Activated CD8-positive, alpha-beta T cell treated with anti-CD3 and anti-CD28 coated beads, Interleukin-2, amount 10 ng/mL, durations not matched to agents 7 days and 5 days (primary cell): ENCODE data around the gene GSTT2B. TPM values are rescaled to one million over a fixed set of nuclear protein-coding genes. Genes with fewer than 3 reads are reported as not detected.
"Not testable (repeated sequence)": the region's sequence is repeated elsewhere in the genome, so short reads cannot be mapped to it uniquely, and the experiment has no call there.

Experiments
- ATAC-seq: fragments of 150-1000 bp; cut with Tn5 transposase; one replicate; pipeline ENCODE4 v1.10.0; 2021; ENCODE audit warnings: moderate library complexity
- CTCF ChIA-PET: fragments of 350-600 bp; sonication (Branson Sonifier 250); formaldehyde crosslinking; loops from one replicate; lab custom pipeline; 2021; ENCODE audit warnings: antibody characterized with exemption; lab: Charles Lee
- POLR2A ChIA-PET: fragments of 350-600 bp; sonication (Branson Sonifier 250); formaldehyde crosslinking; loops from one replicate; lab custom pipeline; 2021; ENCODE audit warnings: antibody characterized with exemption; lab: Charles Lee
- DNase-seq: peaks from one replicate; pipeline ENCODE4 v3.0.0-alpha.2; 2020
- H3K27ac Mint-ChIP-seq: one replicate; pipeline ENCODE4 v1.8.0; 2021; ENCODE audit warnings: mild to moderate bottlenecking, mixed read lengths
- H3K27me3 Mint-ChIP-seq: one replicate; pipeline ENCODE4 v1.8.0; 2021; ENCODE audit warnings: low read depth, mixed read lengths
- H3K36me3 Mint-ChIP-seq: one replicate; pipeline ENCODE4 v1.8.0; 2021; ENCODE audit warnings: low read depth, mixed read lengths
- H3K4me1 Mint-ChIP-seq: one replicate; pipeline ENCODE4 v1.8.0; 2021; ENCODE audit warnings: low read depth, mixed read lengths
- H3K4me3 Mint-ChIP-seq: one replicate; pipeline ENCODE4 v1.8.0; 2021; ENCODE audit warnings: mild to moderate bottlenecking, mixed read lengths
- H3K9me3 Mint-ChIP-seq: one replicate; pipeline ENCODE4 v1.8.0; 2022; ENCODE audit warnings: mixed read lengths; ENCODE audit not compliant: insufficient read depth
- total RNA-seq, 2 experiments: library from RNA; stranded (reverse); gene quantifications; one replicate each; pipeline ENCODE4 v1.2.3, GENCODE V29; 2021

GSTT2B gene
- total RNA-seq, 2 experiments from 2014 or later, result not detected

DNA sequence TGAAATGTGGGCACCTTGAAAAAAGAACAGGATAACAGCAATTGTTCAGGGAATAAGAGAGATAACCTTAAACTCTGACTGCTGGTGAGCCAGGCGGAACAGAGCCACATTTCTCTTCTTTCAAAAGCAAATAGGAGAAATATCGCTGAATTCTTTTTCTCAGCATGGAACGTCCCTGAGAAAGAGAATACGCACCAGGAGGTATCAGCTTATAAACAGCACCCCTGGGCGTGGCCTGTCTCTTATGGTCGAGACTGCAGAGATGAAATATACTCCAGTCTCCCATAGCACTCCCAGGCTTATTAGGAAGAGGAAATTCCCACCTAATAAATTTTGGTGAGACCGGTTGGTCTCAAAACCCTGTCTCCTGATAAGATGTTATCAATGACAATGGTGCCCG lies 5.1 kb downstream of the GSTT2B start:
- H3K9me3 Mint-ChIP-seq, H3K27me3 Mint-ChIP-seq, DNase-seq, ATAC-seq, H3K36me3 Mint-ChIP-seq, H3K4me3 Mint-ChIP-seq, H3K4me1 Mint-ChIP-seq, H3K27ac Mint-ChIP-seq, POLR2A ChIA-PET: not testable (repeated sequence)
- CTCF ChIA-PET, result interaction anchor here (0.6 to 0.7 kb wide), 2 partner anchors 125 to 219 kb away, joined by 3 to 5 read pairs; no protein-coding TSS in a partner anchor

DNA sequence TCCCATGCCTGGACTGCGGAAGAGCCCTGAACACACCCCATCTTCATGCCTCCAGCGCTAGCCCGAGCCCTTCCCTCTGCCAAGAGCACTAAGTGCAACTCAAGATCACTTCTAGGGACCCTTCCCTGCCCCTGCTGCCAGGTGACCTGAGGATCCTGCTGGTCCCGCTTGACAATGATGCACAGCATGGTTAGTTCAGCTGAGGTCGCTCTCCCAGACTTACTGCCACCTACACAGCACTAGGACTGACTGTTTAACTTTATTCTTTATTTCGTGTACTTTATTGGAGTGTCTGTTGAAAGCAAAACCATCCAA lies 6.0 kb downstream of the GSTT2B start:
- H3K9me3 Mint-ChIP-seq, POLR2A ChIA-PET, H3K4me1 Mint-ChIP-seq, DNase-seq, CTCF ChIA-PET, H3K27ac Mint-ChIP-seq, H3K27me3 Mint-ChIP-seq, H3K4me3 Mint-ChIP-seq, ATAC-seq, H3K36me3 Mint-ChIP-seq: not testable (repeated sequence)

DNA sequence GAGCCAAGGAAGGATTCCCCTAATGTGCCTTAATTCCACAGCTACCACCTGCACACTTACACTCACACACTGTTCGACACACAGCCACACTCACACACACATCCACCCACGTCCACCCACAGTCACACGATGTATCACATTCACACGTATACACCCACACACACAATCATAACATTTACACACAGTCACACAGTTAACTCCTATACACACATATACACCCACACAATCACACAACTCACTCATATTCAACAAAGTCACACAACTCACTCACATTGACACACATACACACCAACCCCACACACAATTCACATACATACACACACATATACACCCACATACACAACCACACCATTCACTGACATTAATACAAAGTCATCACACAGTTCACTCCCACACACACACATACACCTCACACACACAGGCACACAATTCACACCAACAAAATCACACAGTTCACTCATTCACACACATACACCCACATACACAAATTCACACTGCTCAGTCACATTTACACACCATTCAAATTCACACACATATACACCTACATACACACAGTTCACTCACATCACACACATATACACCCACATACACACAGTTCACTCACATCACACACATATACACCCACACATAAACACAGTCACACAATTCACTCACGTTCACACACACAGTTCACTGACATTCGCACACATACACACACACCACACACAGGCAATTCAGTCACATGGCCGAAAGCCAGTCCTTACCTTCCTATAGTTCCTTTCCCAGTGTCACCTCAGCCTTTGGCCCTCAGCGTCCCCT lies 6.6 kb downstream of the GSTT2B start:
- ATAC-seq, H3K36me3 Mint-ChIP-seq, H3K9me3 Mint-ChIP-seq, CTCF ChIA-PET, H3K27me3 Mint-ChIP-seq, H3K4me3 Mint-ChIP-seq, H3K4me1 Mint-ChIP-seq, POLR2A ChIA-PET, DNase-seq, H3K27ac Mint-ChIP-seq: not testable (repeated sequence)

DNA sequence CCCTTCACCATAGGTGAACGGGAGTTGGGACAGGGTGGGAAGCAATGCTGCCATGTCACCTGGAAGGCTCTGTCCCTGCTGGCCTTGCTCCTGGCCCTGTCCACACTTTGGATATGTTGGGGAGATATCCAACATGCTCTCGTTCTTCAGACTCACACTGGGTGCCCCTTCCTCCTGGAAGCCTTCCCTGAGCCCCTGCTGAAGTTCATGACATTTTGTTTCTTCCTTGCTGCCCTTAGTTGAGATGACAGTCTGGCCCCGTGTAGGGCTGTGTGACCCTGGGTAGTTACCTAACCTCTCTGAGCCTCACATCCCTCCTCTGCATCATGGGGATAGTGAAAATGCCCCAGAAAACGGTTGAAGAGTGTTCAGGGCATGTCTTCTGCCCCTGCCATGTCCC lies 7.5 kb downstream of the GSTT2B start:
- POLR2A ChIA-PET, CTCF ChIA-PET, H3K36me3 Mint-ChIP-seq, H3K27ac Mint-ChIP-seq, H3K4me1 Mint-ChIP-seq, H3K9me3 Mint-ChIP-seq, H3K27me3 Mint-ChIP-seq, H3K4me3 Mint-ChIP-seq, DNase-seq, ATAC-seq: not testable (repeated sequence)

DNA sequence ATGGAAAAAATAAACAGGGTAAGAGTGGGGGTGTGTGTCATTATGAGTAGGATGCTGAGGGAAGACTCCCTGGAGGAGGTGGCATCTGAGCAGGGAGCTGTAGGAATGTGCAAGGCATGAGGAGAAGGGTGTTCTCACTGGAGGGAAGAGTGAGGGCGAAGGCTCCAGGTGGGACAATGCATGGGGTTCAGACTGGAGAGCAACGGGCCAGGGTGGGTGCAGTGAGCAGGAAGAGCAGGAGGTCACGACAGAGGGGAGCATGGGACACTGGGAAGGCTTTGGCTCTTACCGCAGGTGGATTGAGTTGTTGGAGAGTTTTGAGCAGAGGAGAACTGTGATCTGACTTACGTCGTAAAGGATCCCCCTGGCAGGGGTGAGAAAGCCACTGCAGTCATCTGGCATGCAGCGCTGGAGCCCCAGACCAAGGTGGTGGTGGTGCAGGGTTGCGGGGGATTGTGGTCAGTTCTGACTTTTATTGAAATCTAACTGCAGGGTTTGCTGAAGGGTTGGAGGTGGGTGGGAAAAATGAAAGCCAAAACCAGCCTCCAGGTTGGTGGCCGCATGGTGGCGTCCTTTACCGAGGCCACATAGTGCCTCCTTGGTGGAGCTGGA lies 8.1 kb downstream of the GSTT2B start:
- H3K27ac Mint-ChIP-seq, DNase-seq, ATAC-seq, H3K27me3 Mint-ChIP-seq, H3K36me3 Mint-ChIP-seq, H3K4me1 Mint-ChIP-seq, H3K9me3 Mint-ChIP-seq, CTCF ChIA-PET, H3K4me3 Mint-ChIP-seq, POLR2A ChIA-PET: not testable (repeated sequence)

DNA sequence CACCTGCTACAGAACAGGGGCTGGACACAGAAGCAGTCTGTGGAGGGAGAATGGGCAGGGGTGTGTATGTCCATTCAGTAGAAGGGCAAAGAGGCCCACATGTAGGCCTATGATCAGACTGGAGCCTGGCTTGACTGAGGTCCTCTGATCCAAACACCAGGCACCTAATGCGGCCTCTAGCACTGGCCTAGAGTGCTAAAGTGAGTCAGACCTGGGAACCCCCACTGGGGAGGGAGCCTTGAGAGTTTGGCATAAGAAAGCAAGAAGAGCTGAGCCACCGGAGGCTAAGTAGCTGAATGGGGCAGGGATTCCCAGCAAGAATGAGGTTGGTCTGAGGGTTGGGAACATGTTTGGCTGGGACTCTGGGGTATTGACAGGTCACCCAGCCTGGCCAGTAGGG lies 9.6 kb downstream of the GSTT2B start:
- H3K4me3 Mint-ChIP-seq, H3K4me1 Mint-ChIP-seq, DNase-seq, H3K36me3 Mint-ChIP-seq, H3K27me3 Mint-ChIP-seq, H3K9me3 Mint-ChIP-seq, H3K27ac Mint-ChIP-seq, ATAC-seq, CTCF ChIA-PET, POLR2A ChIA-PET: not testable (repeated sequence)

DNA sequence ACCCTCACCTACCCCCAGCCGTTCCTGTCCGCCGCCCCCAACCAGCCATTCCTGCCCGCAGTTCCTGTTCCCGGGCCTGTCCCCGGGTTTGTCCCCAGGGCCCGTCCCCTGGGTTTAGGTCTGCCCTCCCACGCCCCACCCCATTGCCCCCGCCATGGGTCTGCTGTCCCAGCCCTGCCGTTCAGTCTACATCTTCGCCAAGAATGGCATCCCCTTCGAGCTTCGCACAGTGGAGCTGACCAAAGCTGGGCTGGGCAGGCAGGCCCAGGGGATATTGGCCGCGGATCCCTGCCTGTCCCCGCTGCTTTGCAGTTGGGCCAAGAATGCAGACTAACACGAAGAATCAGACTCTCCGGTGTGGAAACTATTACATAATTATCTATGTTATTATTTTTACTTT lies 11.2 kb downstream of the GSTT2B start:
- H3K27ac Mint-ChIP-seq, POLR2A ChIA-PET, DNase-seq, H3K27me3 Mint-ChIP-seq, ATAC-seq, H3K4me3 Mint-ChIP-seq, H3K36me3 Mint-ChIP-seq, CTCF ChIA-PET, H3K4me1 Mint-ChIP-seq, H3K9me3 Mint-ChIP-seq: not testable (repeated sequence)

DNA sequence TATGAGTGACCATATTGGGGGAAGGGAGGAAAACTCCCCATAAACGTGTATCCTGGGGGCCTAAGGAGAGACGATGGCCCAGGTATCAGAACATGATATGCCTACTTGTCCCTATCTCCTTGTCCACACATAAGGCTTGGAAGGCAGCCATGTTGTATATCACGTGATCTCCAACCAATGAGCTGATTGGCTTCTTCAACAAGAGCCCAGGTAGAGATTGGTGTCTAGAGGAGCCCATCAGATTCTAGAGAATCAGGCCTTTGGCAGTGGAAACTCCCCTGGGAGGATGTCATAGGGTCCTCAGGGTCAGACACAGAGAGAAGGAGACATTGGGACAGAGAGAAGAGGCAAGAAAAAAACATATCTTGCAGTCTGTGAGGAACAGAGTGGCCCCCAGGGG lies 13.6 kb downstream of the GSTT2B start:
- H3K4me3 Mint-ChIP-seq, H3K27ac Mint-ChIP-seq: not testable (repeated sequence)

DNA sequence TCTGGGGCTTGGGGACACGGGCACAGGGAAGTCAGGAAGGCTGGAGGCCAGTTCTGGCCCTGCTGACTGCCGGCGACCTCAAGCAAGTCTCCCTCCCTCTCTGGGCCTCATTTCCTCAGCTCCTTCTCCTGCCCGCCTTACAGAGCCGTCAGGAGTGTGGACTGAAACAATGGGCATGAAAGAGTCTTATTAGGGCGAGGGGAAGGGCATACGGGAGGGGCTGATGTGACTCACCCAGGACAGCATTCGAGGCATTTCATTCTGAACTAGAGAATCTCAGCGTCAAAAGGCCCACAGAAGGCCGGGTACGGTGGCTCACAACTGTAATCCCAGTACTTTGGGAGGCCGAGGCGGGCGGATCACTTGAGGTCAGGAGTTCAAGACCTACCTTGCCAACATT lies 20.8 kb downstream of the GSTT2B start:
- H3K4me1 Mint-ChIP-seq, H3K27me3 Mint-ChIP-seq, H3K4me3 Mint-ChIP-seq, ATAC-seq, H3K27ac Mint-ChIP-seq, CTCF ChIA-PET, DNase-seq, H3K36me3 Mint-ChIP-seq, POLR2A ChIA-PET, H3K9me3 Mint-ChIP-seq: not testable (repeated sequence)

More for the DNA sequence above, 13.6 kb downstream of the GSTT2B start:
- POLR2A ChIA-PET, DNase-seq, H3K9me3 Mint-ChIP-seq, H3K36me3 Mint-ChIP-seq, CTCF ChIA-PET, H3K4me1 Mint-ChIP-seq, H3K27me3 Mint-ChIP-seq, ATAC-seq: not testable (repeated sequence)

DNA sequence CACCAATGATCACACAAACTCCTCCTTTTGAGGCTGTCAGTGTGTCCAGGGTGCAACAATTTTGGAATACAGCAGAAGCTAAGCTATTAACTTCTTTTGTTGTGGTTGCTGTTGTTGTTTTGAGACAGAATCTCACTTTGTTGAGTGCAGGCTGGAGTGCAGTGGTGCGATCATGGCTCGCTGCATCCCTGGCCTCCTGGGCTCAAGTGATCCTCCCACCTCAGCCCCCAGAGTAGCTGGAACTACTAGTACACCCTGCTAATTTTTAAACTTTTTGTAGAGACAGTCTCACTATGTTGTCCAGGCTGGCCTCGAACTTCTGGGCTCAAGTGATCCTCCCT lies 22.0 kb downstream of the GSTT2B start:
- Mint-ChIP-seq H3K27me3 (no peaks in the 10 kb centered on the region), H3K9me3 (no peaks in the 10 kb centered on the region), H3K27ac (no peak overlapping the region), H3K4me3 (no peak overlapping the region), H3K4me1 (no peaks in the 10 kb centered on the region), H3K36me3 (no peaks in the 10 kb centered on the region)
- DNase-seq, result no peak
- CTCF ChIA-PET, result no interaction called here
- no peak for ATAC-seq
- POLR2A ChIA-PET, result no interaction called here

DNA sequence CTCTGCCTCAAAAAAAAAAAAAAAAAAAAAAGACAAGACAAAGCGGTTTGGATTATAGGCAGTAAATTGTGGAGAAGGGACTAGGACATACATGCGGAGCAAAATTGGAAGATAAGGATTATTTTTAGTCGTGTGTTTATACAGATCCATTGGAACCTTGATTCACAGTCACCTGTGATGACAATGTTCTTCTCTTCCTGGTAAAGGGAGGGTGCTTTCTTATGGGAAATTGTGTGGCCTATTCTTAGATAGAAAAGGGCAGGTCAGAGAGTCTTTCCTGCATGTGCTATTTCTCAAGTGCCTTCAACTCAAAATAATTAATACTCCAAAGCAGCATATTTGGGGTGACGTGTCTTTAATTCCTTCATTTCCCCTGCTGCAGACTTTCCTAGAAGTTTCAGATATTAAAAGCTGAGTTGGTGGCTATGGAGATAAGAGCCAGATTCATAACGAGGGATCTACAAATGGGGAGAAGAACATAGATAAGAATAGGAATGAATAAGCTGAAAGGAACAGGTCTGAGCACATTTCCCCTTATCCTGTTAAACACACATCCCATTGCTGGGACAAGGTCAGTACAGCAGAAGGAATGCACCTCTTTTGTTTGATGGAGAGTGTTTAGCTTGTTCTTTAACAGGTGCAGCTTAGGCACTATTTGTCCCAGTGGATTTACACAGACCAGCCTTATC lies 22.5 kb downstream of the GSTT2B start:
- Mint-ChIP-seq H3K27ac (no peak overlapping the region), H3K27me3 (no peaks in the 10 kb centered on the region), H3K36me3 (no peaks in the 10 kb centered on the region), H3K4me3 (no peak overlapping the region), H3K4me1 (no peaks in the 10 kb centered on the region), H3K9me3 (no peaks in the 10 kb centered on the region)
- DNase-seq (no peak), ATAC-seq (no peak)
- ChIA-PET POLR2A (no interaction called here), CTCF (no interaction called here)

DNA sequence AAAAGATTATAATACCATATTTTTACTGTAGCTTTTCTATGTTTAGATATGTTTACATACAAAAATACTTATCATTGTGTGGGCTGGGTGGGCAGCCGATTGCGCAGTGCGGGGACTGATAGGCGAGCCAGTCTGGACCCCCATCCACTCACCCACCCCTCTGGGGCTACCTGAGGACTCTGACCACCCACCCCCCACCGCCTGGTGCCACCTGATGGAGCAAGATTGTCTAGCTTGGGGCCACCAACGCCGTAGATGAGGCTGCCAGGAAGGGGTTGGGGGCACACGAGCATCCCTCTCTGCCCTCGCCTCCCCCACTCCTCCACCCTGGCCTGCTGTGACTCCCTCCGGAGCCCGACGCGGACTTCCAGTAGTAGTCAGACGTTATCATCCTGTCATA lies 34.4 kb downstream of the GSTT2B start:
- Mint-ChIP-seq H3K36me3 (peaks cover 81% of the 10 kb centered on the region), H3K4me3 (no peak overlapping the region)
- CTCF ChIA-PET, result no interaction called here

More for the DNA sequence above, 34.4 kb downstream of the GSTT2B start:
- POLR2A ChIA-PET, result interaction anchor here (2.5 kb wide), 1 partner anchor 13 kb away, joined by 10 read pairs; no protein-coding TSS in a partner anchor
- Mint-ChIP-seq H3K27ac (no peak overlapping the region), H3K27me3 (no peaks in the 10 kb centered on the region), H3K9me3 (peaks cover 13% of the 10 kb centered on the region), H3K4me1 (peaks cover 27% of the 10 kb centered on the region)
- no peak for ATAC-seq
- DNase-seq, result no peak
